Gastrocnemius medialis (tissue), 4 donors: ENCODE data around the gene FH. TPM values are rescaled to one million over a fixed set of nuclear protein-coding genes. Genes with fewer than 3 reads are reported as not detected.

ENCODE experiments used
- ATAC-seq, 2 donors: fragments of 150-250 bp; one replicate each; pipeline ENCODE4 v1.9.1; 2016
- DNase-seq, 2 donors: peaks; one replicate each; pipeline ENCODE4 v3.0.0-alpha.2; 2019
- H3K27ac ChIP-seq, 4 donors: fragments of 200-600 bp; sonication (generic); 1 replicate in 1 of 4; 2 replicates in 3 of 4; pipeline ENCODE4 v1.5.1; 2016 to 2018; ENCODE audit warnings: mild to moderate bottlenecking in 2 of 4, moderate library complexity in 1 of 4
- H3K27me3 ChIP-seq, 3 donors: fragments of 200-600 bp; sonication (generic) in 2 of 3; 1 replicate in 1 of 3; 2 replicates in 2 of 3; pipeline versions ENCODE4 v1.5.1 to v1.6.0; 2016 to 2019; ENCODE audit warnings: mild to moderate bottlenecking in 1 of 3, moderate library complexity in 1 of 3
- H3K36me3 ChIP-seq, 2 donors: fragments of 200-600 bp; sonication (generic) in 1 of 2; one replicate each; pipeline ENCODE4 v1.5.1; 2017 to 2018
- H3K4me1 ChIP-seq, 2 donors: fragments of 200-600 bp; sonication (generic) in 1 of 2; one replicate each; pipeline ENCODE4 v1.5.1; 2016 to 2017; ENCODE audit warnings: mild to moderate bottlenecking in 2 of 2
- H3K4me3 ChIP-seq, 4 donors: fragments of 200-600 bp; sonication (generic) in 3 of 4; 1 replicate in 1 of 4; 2 replicates in 3 of 4; pipeline ENCODE4 v1.5.1; 2016 to 2019; ENCODE audit warnings: mild to moderate bottlenecking in 2 of 4
- H3K9me3 ChIP-seq, 3 donors: fragments of 200-600 bp; sonication (generic) in 2 of 3; 1 replicate in 1 of 3; 2 replicates in 2 of 3; pipeline ENCODE4 v1.5.1; 2016 to 2019
- CTCF ChIP-seq, 5 experiments: fragments of 450-650 bp in 3 of 5; fragments of 200-600 bp in 2 of 5; sonication (generic) in 2 of 5; IDR thresholded peaks in 4 of 5; conservative IDR thresholded peaks in 1 of 5; 1 replicate in 4 of 5; 2 replicates in 1 of 5; pipeline ENCODE4 v1.5.1; 2016 to 2019; ENCODE audit warnings: antibody characterized with exemption in 5 of 5, mild to moderate bottlenecking in 3 of 5, moderate library complexity in 3 of 5
- POLR2A ChIP-seq, 2 donors: fragments of 450-650 bp; IDR thresholded peaks; one replicate each; pipeline ENCODE4 v1.6.1; 2017; ENCODE audit warnings: antibody characterized with exemption in 2 of 2, mild to moderate bottlenecking in 2 of 2, moderate library complexity in 2 of 2
- in situ Hi-C, 4 donors: fragments of 200-750 bp; cut with MboI; loops; one replicate each; pipeline versions ENCODE4 v1.15.0 to v1.8.0; 2017; ENCODE audit warnings: low sequenced_read_pairs in 4 of 4
- intact Hi-C: fragments of 100-400 bp; cut with DNase I; formaldehyde crosslinking; loops from one replicate; pipeline ENCODE4 v1.15.1; 2023; ENCODE audit warnings: low total_unique reads
- total RNA-seq, 4 donors: library from RNA; depleted of rRNA; stranded (reverse); fragments of >200 nt; gene quantifications; one replicate each; pipeline versions ENCODE4 v1.1.0 to v1.2.3, GENCODE V29; 2016

The FH gene
- total RNA-seq, 4 donors from 2014 or later = 93.0 to 166 (median 112) TPM

- Histone ChIP-seq H3K4me1 (no peaks in the 10 kb centered on the region), H3K9me3 (no peaks in the 10 kb centered on the region), H3K36me3 (peaks cover 3 to 77% of the 10 kb centered on the region in 2 donors), H3K4me3 (no peak overlapping the region), H3K27ac (no peak overlapping the region), H3K27me3 (no peaks in the 10 kb centered on the region)
- DNase-seq = no peak
- in situ Hi-C loops = no loop called here
- TF ChIP-seq POLR2A (IDR thresholded peaks at IDR 0.05) (no peak), CTCF (IDR thresholded peaks at IDR 0.05 in 4 of 5, conservative IDR thresholded peaks at IDR 0.05 in 1 of 5) (no peak)
- no peak for ATAC-seq
- intact Hi-C loops = no loop called here
Observed at GRCh38 chr1:241503444-241503843, 16.1 kb downstream of the FH start.

GRCh38 chr1:241499910-241500309 is 19.6 kb downstream of the FH start:
- intact Hi-C loops (no loop called here), in situ Hi-C loops (no loop called here)
- H3K9me3 ChIP-seq = no peaks in the 10 kb centered on the region
- ATAC-seq = no peak
- no peak overlapping the region for H3K4me3 ChIP-seq
- H3K36me3 ChIP-seq = peaks cover 3 to 94% of the 10 kb centered on the region in 2 donors
- TF ChIP-seq CTCF (IDR thresholded peaks at IDR 0.05 in 4 of 5, conservative IDR thresholded peaks at IDR 0.05 in 1 of 5) (no peak), POLR2A (IDR thresholded peaks at IDR 0.05) (no peak)
- no peak overlapping the region for H3K27ac ChIP-seq
- H3K4me1 ChIP-seq = no peaks in the 10 kb centered on the region
- DNase-seq = no peak
- no peaks in the 10 kb centered on the region for H3K27me3 ChIP-seq

GRCh38 chr1:241495741-241496140 is 23.8 kb downstream of the FH start:
- H3K4me1 ChIP-seq = no peaks in the 10 kb centered on the region
- intact Hi-C loops = no loop called here
- H3K4me3 ChIP-seq = no peak overlapping the region
- in situ Hi-C loops = no loop called here
- ATAC-seq (no peak), DNase-seq (no peak)
- H3K27me3 ChIP-seq = no peaks in the 10 kb centered on the region
- no peaks in the 10 kb centered on the region for H3K9me3 ChIP-seq
- peaks cover 3 to 60% of the 10 kb centered on the region in 2 donors for H3K36me3 ChIP-seq
- TF ChIP-seq CTCF (IDR thresholded peaks at IDR 0.05 in 4 of 5, conservative IDR thresholded peaks at IDR 0.05 in 1 of 5) (no peak), POLR2A (IDR thresholded peaks at IDR 0.05) (no peak)
- no peak overlapping the region for H3K27ac ChIP-seq

GRCh38 chr1:241488739-241489138 is 30.8 kb downstream of the FH start:
- intact Hi-C loops = no loop called here

More at GRCh38 chr1:241488739-241489138, 30.8 kb downstream of the FH start:
- ATAC-seq (no peak), DNase-seq (no peak)
- H3K9me3 ChIP-seq = no peaks in the 10 kb centered on the region
- H3K4me1 ChIP-seq = no peaks in the 10 kb centered on the region
- TF ChIP-seq CTCF (IDR thresholded peaks at IDR 0.05 in 4 of 5, conservative IDR thresholded peaks at IDR 0.05 in 1 of 5) = no peak
- TF ChIP-seq POLR2A (IDR thresholded peaks at IDR 0.05) = no peak
- H3K27me3 ChIP-seq = no peaks in the 10 kb centered on the region
- no peak overlapping the region for H3K27ac ChIP-seq
- in situ Hi-C loops = no loop called here
- no peak overlapping the region for H3K4me3 ChIP-seq
- H3K36me3 ChIP-seq = no peaks in the 10 kb centered on the region
